AG08396 (cell line): ENCODE measurements around the gene DMBT1.
A peak's percentile ranks its signal among the peaks of the same experiment; 100 is the strongest.

Source experiments
- DNase-seq: peaks from one replicate; pipeline ENCODE4 v3.0.0; 2012; ENCODE audit warnings: low spot score, mixed read lengths

Gene DMBT1

DNA sequence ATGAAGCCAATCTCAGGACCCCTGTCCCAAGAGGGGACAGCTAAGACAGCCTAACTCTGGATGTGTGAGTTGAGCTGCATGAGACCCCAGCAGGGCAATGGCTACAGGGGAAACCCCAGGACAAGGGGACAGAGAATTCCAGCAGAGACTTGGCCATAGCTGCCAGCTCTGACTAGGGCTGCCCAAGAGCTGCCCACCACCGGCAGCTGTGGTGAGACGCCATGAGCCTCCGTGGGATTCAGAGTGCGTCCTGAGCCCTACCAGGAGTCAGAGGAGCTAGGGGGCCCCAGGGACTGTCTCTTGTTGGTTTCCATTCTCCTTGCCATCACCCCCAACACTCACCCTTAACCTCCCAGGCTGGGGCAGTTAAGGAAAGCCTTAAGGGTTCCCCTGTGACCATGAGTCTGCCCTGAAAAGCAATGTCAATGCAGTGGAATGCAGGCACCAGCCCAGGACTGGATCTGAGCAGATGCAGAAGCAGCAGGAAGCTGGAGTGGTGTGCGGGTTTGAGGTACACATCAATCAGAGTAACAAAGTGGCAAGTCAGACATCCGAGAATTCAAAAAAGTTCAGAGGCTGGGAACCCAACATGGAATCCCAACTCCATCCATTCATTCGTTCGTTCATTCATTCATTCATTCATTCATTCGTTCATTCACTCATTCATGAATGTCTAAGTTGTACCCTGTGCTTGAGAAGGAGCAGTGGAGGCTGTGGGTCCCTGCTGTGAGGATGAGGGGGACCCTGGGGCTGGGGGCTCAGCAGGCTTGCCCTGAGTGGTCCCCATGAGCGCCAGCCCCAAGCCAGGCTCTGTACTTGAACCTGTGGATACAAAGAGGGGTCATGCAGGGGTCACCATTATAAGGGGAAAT lies 86.2 kb downstream of the DMBT1 start:
- DNase-seq = no peak

DNA sequence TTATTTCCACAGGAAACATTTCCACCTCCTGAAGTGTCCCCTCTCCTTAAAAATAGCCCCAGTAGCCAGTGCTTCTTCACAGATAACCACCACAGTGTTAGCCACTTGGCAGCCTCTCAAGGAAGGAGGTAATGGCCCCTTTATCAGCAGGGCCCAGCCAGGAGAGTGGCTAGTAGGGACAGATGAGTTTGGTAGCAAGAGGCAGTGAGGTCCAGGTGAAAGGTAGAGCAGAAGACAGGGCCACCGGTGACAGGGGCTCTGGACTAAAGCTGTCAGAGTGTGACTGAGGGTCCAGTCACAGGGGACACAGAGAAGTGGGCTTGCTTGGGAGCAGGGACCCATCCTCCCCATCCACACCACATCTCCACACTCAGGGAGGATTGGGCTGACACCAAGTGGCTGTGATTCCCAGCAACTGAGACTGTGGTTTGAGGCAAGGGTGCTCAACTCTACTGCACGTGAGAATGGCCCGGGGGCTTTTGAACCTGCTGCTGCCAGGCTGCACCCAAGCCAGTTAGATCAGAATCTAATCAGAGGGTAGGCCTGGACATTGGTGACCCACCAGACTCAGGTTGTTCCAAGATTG lies 86.9 kb downstream of the DMBT1 start:
- no peak for DNase-seq

DNA sequence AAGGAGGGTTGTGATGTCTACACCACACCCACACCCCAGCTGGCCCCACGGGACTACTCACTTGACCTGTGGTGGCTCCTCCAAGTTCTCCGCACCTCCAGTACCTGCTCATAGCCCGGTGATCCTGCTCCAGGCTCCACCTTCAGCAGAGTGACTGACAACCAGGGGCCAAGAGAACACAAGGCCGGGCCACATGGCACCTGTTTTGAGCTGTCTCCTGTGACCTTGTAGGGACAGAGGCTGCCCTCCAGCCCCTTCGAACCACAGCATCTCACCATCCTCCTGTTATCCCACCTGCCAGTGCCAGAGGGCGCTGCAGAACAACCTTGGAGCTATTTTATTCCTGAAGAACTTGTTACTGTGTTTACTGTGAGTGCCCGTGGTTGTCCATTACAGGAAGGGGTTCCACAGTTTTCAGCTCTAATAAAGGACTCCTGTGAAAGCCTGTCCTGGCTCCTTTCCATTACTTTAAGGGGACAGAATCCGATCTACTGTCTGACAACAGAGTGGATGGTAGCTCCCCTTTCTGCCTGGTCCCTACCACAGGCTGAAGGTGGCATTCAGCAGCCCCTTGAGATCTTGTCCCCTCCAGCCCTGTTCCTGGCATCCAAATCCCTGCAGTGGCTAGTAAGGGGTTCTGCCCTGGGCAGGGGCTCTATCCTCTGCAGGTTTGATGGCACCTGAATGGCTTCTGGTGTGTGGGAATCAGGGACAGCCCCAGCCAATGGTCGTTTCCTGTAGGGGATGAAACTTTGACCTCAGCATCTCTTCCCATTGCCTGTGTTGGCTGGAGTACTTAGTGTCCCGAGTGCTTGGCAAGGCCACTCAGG lies 88.3 kb downstream of the DMBT1 start:
- peak; percentile 27 for DNase-seq

DNA sequence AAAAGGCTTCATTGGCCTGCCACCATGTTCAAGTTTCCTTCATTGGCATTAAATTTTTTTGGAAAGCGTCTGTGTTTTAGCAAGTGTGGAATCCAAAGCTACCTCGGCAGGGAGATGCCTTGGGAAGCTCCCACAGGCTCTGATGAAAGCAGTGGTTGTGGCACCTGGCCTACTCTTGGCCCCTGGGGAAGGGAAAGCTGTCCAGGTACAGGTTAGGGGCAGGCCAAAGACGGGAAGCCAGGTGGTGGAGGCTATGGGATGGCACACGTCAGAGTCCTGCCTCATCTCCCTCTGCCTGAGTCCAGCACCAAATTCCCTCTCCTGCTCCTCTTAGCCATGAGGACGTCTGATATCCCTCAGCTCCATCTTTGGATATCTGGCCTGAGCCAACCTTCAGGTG lies 89.3 kb downstream of the DMBT1 start:
- no peak for DNase-seq

DNA sequence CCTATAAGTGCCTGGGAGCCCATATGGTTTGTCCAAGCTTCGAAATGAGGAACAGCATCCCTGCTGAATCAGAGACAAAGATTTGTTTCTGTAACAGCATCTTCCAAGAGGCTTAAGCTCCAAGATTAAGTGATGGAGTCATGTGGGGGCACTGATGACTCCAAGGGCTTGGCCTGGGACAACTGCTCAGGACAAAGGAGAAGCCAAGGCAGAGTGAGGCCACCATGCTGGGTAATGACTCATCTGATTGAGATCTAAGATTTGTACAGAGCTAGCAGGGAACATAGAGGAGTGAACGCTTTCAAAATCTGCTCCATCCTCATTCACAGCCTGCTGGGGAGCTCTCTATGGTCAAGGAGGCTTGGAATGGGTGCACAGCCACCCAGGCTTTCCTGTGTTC lies 89.8 kb downstream of the DMBT1 start:
- DNase-seq = no peak

DNA sequence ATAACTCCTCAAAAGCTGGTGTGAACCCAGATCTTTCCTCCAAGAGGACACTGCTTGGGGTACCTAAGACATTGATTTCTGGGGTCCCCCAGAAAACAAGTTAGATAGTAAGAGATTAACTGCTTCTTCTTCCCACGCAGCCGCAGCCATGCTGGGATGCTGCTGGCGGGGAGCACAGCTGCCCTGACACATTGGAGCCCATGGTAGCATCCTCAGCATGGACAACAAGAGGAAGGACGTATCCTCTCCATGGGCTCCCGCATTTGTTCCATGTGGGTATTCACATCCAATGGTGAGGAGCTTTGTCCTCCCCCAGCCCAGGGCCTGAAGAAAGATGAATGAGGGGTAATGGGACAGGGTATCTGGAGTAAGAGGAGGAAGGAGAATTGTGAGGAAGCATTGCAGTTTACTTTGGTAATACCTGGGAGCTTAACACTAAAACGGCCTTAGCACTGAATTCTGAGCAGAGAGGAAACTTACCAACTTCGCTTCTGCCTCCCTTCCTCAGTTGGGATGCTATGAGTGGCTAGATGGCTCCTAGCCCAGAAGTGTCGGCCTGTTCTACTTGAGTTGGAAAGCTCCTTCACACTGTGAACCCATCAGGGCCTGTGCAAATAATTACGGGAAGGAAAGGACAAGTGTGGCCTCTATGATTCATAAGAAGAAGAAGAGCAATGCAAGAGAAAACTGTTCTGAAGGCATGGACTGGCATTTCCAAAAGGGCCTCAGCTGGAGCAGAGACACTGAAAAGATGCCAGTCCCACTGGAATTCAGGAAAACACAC lies 95.2 kb downstream of the DMBT1 start:
- DNase-seq = no peak

DNA sequence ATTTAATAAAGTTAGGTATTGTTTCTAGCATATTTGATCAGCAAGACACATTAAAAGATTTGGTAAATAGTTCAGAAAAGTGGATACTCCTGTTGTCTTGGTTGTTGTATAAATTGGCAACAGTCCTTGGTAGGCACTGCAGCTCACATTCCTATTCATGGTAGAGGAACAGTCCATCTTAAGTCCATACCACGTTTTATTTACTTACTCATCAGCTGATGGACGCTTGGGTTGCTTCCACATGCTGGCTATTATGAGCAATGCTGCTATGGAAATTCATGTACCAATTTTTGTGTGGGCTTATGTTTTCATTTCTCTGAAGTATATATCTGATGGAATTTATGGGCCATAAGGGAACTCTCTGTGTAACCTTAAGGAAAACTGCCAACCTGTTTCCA lies 95.8 kb downstream of the DMBT1 start:
- no peak for DNase-seq

DNA sequence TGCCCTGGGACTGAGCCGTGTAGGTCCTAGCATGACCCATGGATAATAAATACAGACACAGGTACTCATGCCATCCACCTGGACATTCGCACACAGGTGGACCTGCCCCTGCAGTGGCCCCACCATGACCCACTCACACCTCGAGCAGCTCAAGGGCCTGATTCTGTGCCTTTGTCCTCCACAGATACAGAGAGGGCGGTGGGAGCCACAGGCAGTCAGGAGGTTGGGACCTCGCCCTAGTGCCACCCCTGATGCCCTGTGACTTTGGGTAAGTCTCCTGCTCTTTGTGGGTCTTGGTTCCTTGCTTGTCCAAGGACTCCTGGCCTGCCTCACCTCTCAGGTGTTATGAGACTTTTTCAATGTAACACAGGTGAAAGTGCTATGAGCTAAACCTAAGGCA lies 96.2 kb downstream of the DMBT1 start:
- no peak for DNase-seq

DNA sequence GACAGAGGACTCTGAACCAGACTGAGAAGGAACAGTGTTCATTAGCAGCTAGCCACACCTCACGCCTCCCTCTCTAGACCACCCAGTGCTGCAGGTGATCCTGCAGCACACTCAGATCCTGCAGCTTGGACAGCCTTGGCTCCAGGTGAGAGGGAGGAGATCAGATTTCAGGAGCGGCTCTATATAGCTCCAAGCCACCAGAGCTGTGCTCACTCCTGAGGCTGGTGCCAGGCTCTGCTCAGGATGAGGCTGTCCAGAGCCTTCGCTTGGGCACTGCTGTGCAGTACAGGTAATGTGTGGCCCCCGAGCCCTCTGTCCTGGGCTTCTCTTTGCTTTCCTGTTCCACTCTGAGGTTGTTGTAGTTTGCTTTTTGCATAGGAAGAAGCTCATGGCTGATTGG lies 96.7 kb downstream of the DMBT1 start:
- no peak for DNase-seq

DNA sequence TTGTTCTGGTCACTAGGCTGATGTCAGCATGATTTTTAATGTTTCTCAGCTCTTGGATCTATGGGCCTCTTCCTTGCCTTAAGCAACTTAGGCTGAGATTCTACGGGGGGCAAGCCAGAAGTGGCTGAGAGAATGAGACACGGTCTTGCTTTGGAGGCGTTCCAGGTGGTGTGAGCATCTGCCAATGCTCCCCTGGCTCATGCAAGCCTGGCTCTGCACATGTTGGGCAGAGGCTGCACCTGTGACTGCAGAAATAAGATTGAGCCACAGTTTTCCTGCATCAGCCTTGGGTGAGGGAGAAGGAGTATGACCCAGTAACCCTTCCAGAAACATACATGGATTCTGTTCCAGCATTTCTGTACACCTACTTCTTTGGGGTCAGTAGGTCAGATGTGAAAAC lies 97.2 kb downstream of the DMBT1 start:
- no peak for DNase-seq

DNA sequence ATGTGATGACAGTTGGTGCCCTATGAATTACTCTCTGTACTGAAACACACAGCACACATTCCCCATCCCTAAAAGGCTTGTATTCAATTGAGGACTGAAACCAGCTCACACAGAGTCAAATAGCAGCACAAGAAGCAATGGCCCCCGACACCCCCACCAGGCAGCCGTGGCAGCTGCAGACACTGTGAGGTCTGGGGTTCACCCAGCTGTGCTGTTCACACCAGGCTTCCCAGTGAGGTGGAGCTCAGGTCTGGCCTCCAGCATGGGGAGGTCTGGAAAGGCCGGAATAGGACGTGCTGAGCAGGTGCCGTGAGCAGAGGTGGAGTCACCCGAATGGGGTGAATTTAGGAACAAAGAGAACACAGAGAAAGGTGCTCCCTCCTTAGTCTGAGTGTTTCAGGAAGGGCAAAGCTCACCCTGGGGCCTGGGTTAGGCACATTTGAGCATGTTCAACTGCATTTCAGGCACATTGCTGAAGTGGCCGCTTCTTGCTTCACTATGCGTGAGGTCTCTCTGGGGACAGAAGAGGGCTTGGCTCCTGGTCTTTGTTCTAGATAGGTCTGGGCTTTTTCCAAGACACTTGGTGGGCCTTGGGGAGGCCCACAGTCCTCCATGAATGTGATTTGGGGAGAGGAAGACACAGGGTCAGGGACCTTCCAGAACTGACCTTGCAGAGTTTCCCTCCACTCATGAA lies 97.9 kb downstream of the DMBT1 start:
- no peak for DNase-seq

DNA sequence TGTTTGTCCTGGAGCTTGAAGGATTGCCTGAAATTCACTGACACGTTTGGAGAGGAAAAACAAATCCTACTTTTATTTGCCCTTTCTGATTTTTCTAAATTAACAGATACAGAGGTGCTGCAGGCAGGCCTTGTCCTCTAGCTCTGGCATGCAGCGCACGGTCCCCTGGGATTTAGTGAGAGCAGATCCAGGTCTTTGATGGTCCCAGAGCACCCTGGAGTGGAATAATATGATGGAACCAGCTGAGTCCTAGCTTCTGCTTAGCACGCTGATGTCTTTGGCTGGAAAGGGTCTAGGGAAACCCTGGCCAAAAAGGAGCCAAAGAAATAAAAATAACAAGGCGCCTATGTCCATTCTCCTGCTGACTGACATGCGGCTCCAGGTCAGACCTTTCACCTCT lies 98.6 kb downstream of the DMBT1 start:
- DNase-seq = no peak

DNA sequence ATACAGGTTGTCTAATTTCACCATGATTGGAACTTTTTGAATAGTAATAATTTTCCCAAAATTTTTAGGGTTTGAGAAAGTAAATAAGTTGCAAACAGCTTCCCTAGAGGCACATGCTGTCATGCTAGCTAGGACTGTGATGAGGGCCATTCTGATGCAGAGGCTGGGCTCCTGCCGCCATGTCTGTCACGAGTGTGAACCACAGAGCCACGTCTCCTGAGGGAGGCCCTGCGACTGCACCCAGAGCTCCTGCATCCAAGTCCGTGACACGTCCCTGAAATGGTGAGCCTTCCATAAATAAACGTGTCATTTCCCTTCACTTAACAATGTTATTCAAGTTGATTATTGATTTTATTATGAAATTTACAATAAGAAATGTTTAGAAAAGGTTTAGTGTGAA lies 99.1 kb downstream of the DMBT1 start:
- DNase-seq = no peak

DNA sequence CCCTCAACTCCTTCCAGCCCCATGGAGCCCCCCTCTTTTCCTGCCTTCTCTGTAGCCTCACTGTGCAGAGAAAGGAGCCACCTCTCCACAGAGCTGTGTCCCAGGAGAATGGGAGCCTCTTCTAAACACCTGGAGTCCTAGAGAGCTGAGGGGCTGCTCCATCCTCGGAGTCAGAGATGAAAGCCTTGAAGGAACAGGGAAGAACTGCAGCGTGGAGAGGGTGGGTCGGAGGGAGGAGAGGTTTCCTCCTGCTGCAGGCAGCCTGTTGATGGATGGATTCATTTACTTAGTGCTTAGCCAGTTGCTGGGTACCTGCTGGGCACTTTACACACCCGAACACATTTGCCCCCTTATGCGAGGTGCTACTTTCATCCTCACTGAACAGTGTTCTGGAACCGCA lies 100.1 kb downstream of the DMBT1 start:
- no peak for DNase-seq

DNA sequence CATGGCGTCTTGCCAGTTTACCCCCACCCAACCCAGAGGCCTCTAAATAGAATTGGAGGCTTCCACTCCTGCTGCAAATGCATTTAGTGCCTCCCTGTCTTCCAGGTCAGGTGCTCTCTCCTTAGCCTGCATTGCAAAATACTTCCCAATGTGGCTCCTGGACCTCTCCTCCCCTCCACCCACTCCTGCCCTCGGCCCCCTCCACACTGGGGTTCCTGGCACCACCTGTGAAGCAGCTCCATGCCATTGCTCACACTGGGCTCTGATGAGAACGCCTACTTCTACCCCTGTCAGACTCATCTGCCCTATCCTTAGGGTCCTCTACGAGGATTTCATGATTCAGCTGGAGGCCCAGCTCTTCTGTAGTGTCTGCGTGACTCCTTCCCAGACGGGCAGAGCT lies 101.7 kb downstream of the DMBT1 start:
- DNase-seq = no peak

DNA sequence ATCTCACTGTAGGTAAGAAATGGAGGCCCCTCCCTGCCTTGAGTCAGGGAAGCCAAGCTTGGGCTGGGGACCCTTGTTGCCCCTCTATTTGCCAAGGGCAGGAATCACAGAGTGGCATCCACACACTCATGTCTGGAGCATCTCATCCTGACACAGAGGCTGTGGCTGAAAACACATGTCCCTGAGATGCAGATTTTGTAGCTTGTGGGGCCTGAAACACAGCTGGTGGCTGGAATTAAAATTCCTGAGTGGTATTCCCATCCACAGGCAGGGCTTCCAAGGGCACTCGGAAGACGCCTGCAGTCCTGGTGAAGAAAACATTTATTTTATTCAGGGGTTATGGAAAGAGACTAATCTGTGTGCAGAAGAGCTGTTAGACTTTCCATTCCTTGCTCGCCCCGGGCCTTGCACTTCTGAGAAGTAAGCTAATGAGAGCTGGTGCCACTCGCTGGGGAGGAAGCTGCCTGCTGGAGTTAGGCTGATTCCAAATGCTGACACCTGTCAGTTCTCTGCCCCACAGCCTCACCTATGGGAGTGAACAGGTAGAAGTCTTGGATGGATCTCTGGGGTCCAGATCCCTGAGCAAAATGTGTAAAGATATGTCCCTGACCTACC lies 103.1 kb downstream of the DMBT1 start:
- DNase-seq = no peak

DNA sequence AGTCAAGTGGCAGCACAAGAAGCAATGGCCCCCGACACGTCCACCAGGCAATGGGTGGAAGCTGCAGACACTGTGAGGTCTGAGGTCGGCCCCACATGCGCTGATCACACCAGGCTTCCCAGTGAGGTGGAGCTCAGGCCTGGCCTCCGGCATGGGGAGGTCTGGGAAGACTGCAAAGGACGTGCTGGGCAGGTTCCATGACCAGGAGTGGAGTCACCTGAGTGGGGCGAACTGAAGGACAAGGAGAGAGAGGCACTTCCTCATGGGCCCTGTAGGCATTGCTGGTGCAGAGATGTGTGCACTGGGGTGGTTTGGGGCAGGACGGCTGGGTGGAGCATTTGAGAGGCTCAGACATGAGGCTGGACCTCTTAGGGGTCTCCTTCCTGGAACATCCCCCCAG lies 103.9 kb downstream of the DMBT1 start:
- no peak for DNase-seq

DNA sequence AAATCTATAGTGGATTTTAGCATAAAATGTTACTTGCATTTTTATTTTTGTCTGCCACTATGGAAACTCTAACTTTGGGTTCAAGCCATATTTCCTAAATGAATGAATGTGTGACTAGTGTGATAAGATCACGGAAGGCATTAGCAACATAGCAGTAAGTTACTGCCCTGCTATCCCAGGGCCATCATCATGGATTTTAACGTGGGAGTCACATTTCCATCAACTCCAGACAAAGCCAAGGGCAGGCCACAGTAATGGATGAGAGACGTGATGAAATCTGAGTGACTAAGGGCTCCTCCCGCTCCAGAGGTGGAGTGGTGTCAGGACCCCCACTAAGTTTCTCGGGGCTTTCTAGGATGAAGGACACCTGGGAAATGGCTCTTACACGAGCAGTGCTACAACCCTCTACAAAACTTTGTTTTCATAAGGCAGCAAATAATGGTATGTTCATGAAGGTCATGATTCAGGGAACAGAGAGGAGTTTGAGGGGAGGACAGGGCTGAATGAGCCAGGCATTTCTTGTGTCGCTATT lies 104.8 kb downstream of the DMBT1 start:
- DNase-seq = no peak

DNA sequence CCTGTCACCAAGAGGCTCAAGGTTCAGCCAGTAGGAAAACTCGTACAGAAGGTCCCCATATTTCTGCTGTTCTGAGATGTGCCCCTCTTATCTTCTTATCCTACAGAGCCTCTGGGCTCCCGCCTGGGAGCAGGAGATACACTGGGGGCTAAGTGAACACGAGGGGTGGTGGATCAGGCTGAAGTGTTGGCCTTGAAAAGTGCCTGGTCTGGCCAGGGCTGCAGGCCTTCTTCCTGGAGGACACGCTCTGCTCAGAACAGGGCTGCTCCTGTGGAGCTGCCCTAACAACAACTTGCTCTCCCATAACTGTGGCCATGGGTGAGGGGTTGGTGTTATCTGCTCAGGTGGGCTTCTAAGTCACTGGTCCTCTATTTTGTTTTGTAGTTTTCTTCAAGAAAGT lies 105.4 kb downstream of the DMBT1 start:
- no peak for DNase-seq

DNA sequence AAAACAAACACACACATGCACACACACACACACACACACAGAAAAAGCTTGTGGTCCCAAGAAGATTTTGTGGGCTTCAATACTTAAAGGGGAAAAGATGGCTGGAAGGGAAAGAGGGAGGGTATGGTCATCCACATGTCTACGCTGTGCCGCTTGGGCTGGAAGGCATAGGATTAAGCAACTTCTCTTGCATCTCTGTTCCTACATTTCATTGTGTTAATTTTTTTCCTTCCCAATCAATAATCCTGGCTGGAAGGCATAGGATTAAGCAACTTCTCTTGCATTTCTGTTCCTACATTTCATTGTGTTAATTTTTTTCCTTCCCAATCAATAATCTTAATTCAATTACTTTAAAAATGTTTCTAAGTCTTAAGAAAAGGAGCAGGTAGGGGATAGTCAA lies 108.5 kb downstream of the DMBT1 start:
- no peak for DNase-seq

DNA sequence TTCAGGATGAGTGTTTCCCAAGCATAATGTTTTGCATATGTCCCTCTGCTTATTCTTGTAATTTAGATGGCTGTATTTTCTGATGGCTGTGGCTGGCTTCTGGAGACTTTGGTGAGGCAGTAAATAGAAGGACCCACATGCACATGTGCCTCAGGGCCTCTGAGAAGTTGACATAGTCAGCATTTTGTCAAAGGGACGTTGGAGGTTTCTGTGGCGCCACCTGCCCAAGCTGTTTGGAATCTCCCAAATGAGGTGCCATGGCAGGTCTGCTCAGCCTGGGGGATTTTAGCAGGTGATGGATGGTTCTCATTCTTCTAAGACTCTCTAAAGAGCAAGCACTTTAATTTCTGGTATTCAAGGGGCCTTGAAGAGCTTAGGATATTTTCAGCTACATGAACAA lies 109.3 kb downstream of the DMBT1 start:
- no peak for DNase-seq
